OCI-LY3 (cell line): ENCODE results near the gene TGM1.

Source experiments
- H2AFZ ChIP-seq: fragments of 200-600, 300-600 bp; shearing (Covaris generic); 2 replicates; pipeline ENCODE4 v1.6.0; 2014; ENCODE audit warnings: antibody characterized with exemption, low read depth, low read length
- H3K27ac ChIP-seq: fragments of 200-600, 300-600 bp; sonication (generic); 2 replicates; pipeline ENCODE4 v1.5.1; 2014; ENCODE audit warnings: mild to moderate bottlenecking, low read length, moderate library complexity, mixed read lengths
- H3K27me3 ChIP-seq: fragments of 200-600, 300-600 bp; sonication (generic); 2 replicates; pipeline ENCODE4 v1.6.1; 2014; ENCODE audit warnings: low read depth, low read length, mixed read lengths
- H3K36me3 ChIP-seq: fragments of 200-600, 300-600 bp; sonication (generic); replicated peaks from 2 replicates; pipeline ENCODE3; 2014; ENCODE audit warnings: low read depth, low read length, mixed read lengths
- H3K4me1 ChIP-seq: fragments of 300-600, 200-600 bp; sonication (generic); 2 replicates; pipeline ENCODE4 v1.6.1; 2014; ENCODE audit warnings: low read length, mixed read lengths
- H3K4me2 ChIP-seq: fragments of 200-600, 300-600 bp; sonication (generic); 2 replicates; pipeline ENCODE4 v1.6.1; 2014; ENCODE audit warnings: low read length, mixed read lengths
- H3K4me3 ChIP-seq: fragments of 300-600, 200-600 bp; sonication (generic); 2 replicates; pipeline ENCODE4 v1.5.1; 2014; ENCODE audit warnings: antibody characterized with exemption, mild to moderate bottlenecking, low read length, moderate library complexity
- H3K79me2 ChIP-seq: fragments of 300-600, 200-600 bp; shearing (Covaris generic); 2 replicates; pipeline ENCODE4 v1.6.1; 2014; ENCODE audit warnings: mild to moderate bottlenecking, low read length, mixed read lengths
- H3K9ac ChIP-seq: fragments of 300-600, 200-600 bp; shearing (Covaris generic); 2 replicates; pipeline ENCODE4 v1.6.0; 2014; ENCODE audit warnings: mild to moderate bottlenecking, low read length, moderate library complexity
- H3K9me3 ChIP-seq: fragments of 200-600, 300-600 bp; shearing (Covaris generic); 2 replicates; pipeline ENCODE4 v1.6.1; 2014; ENCODE audit warnings: low read length, mixed read lengths; ENCODE audit not compliant: insufficient read depth
- H4K20me1 ChIP-seq: fragments of 200-600, 300-600 bp; sonication (generic); 2 replicates; pipeline ENCODE4 v1.6.1; 2016; ENCODE audit warnings: low read length, mixed read lengths; ENCODE audit not compliant: insufficient read depth
- CTCF ChIP-seq: fragments of 200-600, 300-600 bp; sonication (generic); IDR thresholded peaks from 2 replicates; pipeline ENCODE4 v1.5.1; 2014; ENCODE audit warnings: antibody characterized with exemption, low read length, low read depth
- EZH2phosphoT487 ChIP-seq: fragments of 200-600 bp; shearing (Covaris generic); IDR thresholded peaks from 2 replicates; pipeline ENCODE4 v1.6.1; 2018; ENCODE audit warnings: antibody characterized with exemption, mixed run types, low read depth

The TGM1 gene

GRCh38 chr14:24286996-24287395 lies 24.0 kb upstream of the TGM1 start:
- Histone ChIP-seq H3K9ac (no peak overlapping the region), H4K20me1 (peaks cover 24% of the 10 kb centered on the region), H3K79me2 (no peaks in the 10 kb centered on the region), H3K9me3 (no peaks in the 10 kb centered on the region), H3K4me2 (no peak overlapping the region), H3K27me3 (peaks cover 13% of the 10 kb centered on the region), H3K27ac (no peak overlapping the region), H3K36me3 (peaks cover 10% of the 10 kb centered on the region), H3K4me3 (no peak overlapping the region), H3K4me1 (peaks cover 29% of the 10 kb centered on the region), H2AFZ (no peak overlapping the region)
- no peak for TF ChIP-seq EZH2phosphoT487
- TF ChIP-seq CTCF, result no peak

- Histone ChIP-seq H4K20me1 (peaks cover 10% of the 10 kb centered on the region), H3K9me3 (no peaks in the 10 kb centered on the region), H3K4me3 (no peak overlapping the region), H2AFZ (no peak overlapping the region), H3K4me2 (no peak overlapping the region), H3K27ac (no peak overlapping the region), H3K4me1 (peaks cover 13% of the 10 kb centered on the region), H3K36me3 (peaks cover 4% of the 10 kb centered on the region), H3K79me2 (no peaks in the 10 kb centered on the region), H3K9ac (no peak overlapping the region), H3K27me3 (peaks cover 7% of the 10 kb centered on the region)
- TF ChIP-seq CTCF (no peak), EZH2phosphoT487 (no peak)
Observed at GRCh38 chr14:24285351-24285750, 22.4 kb upstream of the TGM1 start.

- Histone ChIP-seq H3K4me1 (peaks cover 13% of the 10 kb centered on the region), H3K9ac (no peak overlapping the region), H3K9me3 (no peaks in the 10 kb centered on the region), H3K4me2 (no peak overlapping the region), H3K27me3 (peaks cover 7% of the 10 kb centered on the region), H3K27ac (no peak overlapping the region), H3K4me3 (no peak overlapping the region), H4K20me1 (peaks cover 4% of the 10 kb centered on the region; the same call in 1 of the 2 replicates), H3K79me2 (no peaks in the 10 kb centered on the region), H2AFZ (no peak overlapping the region), H3K36me3 (no peaks in the 10 kb centered on the region)
- TF ChIP-seq EZH2phosphoT487 (no peak), CTCF (no peak)
Observed at GRCh38 chr14:24284501-24285035, 21.6 kb upstream of the TGM1 start.

DNA sequence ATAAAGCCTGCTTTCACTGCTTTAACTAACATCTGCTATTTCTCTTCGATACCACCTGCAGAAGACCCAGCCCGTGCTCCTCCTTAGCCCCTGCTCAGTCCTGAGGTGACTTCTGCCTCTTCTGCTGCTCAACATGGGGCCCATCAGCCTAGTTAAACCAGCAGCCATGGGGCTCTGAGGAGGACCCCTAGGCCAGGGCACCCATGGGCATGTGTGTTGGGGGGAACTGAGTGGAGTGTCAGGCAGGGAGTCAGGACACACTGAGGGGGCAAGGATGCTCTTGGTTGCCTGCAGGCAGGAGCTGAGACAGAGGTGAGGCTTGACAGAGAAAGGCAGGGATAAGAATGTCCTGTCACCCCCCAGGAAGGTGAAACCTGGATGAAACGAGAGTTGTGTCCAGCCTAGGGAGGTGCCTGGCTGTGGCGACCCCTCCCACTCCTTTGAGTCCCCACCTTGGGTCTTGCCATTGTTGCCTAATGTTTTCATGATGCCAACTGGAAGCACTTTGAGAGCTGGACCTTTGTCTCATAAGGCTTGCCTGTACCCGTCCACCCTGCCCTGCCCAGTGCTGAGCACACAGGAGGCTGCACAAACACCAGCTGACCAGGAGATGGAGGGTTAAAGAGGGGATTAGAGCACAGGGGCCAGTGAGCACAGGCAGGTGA lies 21.0 kb upstream of the TGM1 start:
- Histone ChIP-seq H3K4me1 (peaks cover 15% of the 10 kb centered on the region), H3K9ac (no peak overlapping the region), H3K27ac (no peak overlapping the region), H3K27me3 (peaks cover 7% of the 10 kb centered on the region), H4K20me1 (no peaks in the 10 kb centered on the region; the same call in 1 of the 2 replicates), H2AFZ (no peak overlapping the region), H3K36me3 (no peaks in the 10 kb centered on the region), H3K79me2 (no peaks in the 10 kb centered on the region), H3K9me3 (no peaks in the 10 kb centered on the region), H3K4me3 (no peak overlapping the region), H3K4me2 (no peak overlapping the region)
- no peak for TF ChIP-seq EZH2phosphoT487
- TF ChIP-seq CTCF, result no peak
